ENCODE measurements around the gene TMEM14C.
"Not testable (repeated sequence)": the region's sequence is repeated elsewhere in the genome, so short reads cannot be mapped to it uniquely, and the experiment has no call there.

Gene TMEM14C

DNA sequence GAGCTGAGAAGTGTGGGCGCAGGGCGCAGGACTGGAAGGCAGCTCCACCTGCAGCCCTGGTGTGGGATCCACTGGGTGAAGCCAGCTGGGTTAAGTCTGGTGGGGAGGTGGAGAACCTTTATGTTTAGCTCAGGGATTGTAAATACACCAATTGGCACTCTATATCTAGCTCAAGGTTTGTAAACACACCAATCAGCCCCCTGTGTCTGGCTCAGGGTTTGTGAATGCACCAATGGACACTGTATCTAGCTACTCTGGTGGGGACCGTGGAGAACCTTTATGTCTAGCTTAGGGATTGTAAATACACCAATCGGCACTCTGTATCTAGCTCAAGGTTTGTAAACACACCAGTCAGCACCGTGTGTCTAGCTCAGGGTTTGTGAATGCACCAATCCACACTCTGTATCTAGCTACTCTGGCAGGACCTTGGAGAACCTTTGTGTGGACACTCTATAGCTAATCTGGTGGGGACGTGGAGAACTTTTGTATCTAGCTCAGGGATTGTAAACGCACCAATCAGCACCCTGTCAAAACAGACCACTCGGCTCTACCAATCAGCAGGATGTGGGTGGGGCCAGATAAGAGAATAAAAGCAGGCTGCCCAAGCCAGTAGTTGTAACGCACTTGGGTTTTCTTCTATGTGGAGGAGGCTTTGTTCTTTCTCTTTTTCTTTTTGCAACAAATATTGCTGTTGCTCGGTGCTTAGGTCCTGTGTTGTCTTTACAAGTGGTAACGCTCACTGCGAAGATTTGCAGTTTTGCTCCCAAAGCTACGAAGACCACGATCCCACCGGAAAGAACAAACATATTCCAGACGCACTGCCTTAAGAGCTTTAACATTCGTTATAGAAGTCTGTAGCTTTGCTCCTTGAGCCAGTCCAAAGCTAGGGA is 1.7 kb upstream of the TMEM14C start:
- not testable (repeated sequence) for DNase-seq (ENCODE audit: low spot score)

DNA sequence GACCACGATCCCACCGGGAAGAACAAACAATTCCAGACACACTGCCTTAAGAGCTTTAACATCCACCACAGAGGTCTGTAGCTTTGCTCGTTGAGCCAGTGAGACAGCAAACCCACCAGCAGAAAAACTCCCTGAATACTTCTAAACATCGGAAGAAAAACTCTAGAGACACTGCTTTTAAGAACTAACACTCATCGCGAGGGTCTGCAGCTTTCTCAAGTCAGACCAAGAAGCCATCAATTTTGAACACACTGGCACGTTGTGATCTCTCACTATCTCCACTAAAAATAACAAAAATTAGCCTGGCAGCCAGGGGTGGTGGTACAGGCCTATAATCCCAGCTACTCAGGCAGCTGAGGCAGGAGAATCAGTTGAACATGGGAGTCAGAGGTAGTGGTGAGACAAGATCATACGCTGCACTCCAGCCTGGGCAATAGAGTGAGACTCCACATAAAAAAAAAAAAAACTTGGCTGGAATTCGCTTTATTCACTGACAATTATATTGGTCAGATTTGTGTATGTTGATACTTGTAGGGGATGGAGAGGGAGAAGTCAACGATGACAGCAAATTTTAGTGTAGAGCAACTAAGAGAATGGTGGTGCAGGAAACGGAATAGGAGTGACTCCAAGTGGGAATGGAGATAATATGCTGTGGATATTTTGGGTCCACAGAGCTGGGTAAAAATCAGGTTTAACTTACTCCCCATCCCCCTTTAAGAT is 860 bp upstream of the TMEM14C start:
- no peak for DNase-seq (ENCODE audit: low spot score)

DNA sequence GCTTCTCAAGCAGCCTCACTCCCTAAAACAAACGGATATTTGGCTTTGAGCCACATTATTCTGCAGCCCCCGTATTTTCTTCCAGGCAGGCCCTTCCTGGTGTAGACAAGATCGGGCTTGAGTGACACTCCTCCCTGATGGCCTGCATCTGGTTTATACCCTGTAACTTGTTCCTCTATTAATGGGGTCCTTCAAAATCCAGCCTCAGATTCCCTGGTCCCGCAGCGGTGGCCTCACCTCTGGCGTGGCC is 375 bp upstream of the TMEM14C start:
- no peak for DNase-seq (ENCODE audit: low spot score)

DNA sequence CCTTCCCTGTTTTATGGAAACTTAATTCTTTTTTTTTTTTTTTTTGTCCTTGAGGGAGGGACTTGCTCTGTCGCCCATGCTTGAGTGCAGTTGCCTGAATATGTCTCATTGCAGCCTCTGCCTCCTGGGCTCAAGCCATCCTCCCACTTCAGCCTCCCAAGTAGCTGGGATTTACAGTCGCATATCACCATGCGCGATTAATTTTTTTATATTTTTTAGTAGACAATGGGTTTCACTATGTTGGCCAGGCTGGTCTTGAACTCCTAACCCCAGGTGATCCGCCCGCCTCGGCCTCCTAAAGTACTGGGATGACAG is 654 bp downstream of the TMEM14C start:
- DNase-seq (ENCODE audit: low spot score) = no peak

DNA sequence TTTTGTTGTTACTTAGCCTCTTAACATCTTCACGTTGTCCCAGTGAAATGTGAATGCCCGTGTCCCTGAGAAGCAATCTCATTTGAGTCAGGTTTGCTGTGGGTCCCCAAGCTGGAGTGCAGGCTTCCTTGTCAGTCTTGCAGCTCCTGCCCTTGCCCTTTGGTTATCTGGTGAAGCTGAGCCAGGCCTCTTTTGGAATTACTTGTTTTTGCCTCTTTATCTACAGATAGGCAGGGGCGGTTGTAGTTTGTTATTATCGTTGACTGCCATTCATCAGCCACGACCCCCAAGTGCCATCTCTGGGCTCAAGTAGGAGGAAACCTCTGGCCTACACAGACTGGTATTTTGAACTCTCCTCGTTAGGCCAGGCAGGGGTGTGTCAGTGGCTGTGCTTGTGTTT is 2.2 kb downstream of the TMEM14C start:
- DNase-seq (ENCODE audit: low spot score) = no peak

DNA sequence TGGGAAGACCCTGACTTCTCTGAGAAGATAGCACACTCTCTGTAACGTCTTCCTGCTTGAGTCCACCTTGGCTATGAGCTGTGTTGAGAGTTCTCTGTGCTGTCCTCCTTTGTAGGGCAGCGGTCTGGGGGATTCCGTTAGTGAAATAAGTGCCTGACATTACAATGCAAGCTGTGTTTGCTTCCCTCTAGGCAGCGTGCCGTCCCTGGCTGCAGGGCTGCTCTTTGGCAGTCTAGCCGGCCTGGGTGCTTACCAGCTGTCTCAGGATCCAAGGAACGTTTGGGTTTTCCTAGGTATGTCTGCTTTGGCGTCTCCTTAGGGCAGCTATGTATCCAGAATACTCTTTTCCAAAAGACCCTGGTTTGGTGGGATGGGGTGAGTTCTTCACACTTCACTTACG is 2.8 kb downstream of the TMEM14C start:
- DNase-seq (ENCODE audit: low spot score) = no peak

DNA sequence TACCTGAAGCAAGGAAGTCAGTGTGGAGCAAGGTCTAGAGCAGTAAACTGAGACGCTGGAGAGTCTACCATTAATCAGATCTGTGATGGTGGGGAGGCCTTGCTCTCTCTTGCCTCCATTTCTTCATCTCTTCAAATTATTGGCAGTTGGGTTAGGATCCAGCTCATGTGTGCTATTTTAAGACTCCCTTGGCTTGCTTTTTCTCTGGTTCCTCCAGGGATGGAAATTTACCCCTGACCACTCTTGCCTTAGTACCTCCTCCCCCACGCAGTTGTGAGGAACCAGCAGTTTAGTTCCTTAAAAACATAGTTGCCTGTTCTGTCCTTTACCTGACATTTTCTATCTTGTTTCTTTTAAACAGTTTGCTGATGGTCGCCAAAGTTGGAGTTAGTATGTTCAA is 7.4 kb downstream of the TMEM14C start:
- DNase-seq (ENCODE audit: low spot score) = no peak

DNA sequence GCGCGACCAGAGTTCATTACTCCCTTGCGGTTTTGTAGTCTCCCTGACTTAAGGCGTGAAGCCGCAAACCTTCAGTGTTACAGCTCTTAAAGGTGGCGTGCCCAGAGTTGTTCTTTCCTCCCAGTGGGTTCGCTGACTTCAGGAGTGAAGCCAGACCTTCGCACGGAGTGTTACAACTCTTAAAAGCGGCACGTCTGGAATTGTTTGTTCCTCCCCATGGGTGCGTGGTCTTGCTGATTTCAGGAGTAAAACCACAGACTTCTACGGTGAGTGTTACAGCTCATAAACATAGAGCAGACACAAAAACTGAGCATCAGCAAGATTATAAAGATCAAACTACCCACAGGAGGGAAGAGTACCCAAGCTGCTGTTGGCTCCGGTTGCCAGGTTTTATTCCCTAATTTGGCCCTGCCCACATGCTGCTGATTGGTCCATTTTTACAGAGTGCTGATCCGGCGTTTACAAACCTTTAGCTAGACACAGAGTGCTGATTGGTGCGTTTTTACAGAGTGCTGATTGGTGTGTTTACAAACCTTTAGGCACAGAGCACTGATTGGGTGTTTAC is 10.4 kb downstream of the TMEM14C start:
- no peak for DNase-seq (ENCODE audit: low spot score)

DNA sequence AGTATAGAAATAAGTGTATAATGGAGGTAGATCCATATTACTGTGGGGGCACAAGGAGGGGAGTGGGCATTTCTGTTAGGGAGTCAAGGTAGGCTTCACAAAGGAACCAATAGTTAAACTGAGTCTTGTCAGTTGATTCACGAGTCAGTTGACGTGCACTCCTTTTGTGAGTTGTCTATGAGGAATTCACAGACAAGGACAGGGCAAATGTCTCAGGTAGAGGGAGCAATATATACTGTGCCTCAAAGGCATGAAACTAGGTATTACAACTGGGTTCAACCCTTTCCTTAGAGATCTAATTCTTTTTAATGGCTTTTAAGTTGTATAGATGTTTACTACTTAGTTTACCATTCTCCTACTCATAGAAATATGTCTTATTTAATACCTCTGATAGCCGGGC is 11.0 kb downstream of the TMEM14C start:
- no peak for DNase-seq (ENCODE audit: low spot score)

DNA sequence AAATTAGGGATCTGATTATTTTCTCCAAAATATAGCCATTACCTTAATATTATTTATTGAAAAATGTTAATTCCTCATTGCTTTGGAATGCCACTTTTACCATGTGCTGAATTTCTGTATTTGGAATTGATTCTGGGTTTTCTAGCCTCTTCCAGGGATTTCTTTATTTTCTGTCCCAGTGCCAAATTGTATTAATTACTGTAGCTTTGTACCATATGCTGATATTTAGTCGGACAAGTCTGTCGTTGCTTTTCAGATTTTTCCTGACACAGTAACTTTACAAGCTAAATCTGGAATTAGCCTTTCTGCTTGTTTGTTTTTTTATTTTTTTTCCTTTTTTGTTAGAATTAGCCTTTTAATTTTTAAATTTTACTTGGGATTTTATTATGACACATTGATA is 13.9 kb downstream of the TMEM14C start:
- DNase-seq (ENCODE audit: low spot score) = no peak

DNA sequence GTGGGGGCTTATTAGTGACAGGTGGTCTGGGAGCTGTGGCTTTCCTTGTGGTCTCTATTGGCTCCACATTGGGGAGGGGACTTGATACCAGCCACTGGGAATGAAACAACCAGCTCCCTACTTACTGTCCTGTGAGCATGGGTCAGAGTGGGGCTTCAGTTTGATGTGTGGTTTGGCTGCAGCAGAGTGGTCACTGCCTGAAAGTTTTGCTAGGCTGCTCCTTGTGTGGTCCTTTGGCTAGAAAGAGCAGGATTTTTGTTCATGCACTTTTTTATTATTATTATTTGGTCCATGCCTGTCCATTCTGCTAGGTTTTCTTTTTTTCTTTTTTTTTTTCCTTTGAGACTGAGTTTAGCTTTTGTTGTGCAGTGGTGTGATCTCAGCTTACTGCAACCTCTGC is 17.2 kb downstream of the TMEM14C start:
- no peak for DNase-seq (ENCODE audit: low spot score)

DNA sequence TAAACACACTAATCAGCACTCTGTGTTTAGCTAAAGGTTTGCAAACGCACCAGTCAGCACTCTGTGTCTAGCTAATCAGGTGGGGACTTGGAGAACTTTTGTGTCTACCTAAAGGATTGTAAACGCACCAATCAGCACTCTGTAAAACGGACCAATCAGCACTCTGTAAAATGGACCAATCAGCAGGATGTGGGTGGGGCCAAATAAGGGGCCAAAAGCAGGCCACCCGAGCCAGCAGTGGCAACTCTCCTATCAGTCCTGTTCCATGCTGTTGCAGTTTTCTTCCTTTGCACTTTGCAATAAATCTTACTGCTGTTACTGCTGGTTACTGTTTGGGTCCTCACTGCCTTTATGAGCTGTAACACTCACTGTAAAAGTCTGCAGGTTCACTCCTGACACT is 18.8 kb downstream of the TMEM14C start:
- DNase-seq (ENCODE audit: low spot score) = not testable (repeated sequence)

DNA sequence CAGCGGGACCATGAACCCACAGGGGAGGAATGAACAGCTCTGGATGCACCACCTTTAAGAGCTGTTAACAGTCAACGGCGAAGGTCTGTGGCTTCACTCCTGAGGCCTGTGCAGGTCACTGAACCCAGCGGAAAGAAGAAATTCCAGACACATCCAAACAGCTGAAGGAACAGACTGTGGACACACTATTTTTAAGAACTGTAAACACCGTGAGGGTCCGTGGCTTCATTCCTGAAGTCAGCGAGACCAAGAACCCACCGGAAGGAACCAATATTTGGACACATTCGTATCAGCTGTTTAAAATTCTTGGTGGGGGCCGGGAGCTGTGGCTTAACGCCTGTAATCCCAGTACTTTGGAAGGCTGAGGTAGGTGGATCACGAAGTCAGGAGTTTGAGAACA is 19.4 kb downstream of the TMEM14C start:
- no peak for DNase-seq (ENCODE audit: low spot score)

DNA sequence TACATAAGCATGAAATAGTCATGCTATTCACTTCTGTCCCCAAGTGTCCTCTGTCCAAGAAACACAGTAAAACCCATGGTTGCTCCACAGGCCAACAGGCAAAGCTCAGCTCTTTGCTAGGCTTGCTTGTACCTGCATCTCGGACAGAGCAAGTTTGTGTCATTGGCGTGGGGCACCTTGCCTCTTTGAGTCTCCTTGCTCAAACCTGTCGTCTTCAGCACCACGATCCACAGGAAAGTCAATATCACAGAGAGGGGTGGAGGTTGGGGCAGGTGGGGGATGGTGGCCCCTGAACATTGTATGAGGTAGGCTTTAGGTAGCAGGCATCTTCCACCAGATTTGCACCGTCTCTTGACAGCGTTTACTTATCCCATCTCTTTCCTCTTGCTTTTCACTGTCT is 20.6 kb downstream of the TMEM14C start:
- no peak for DNase-seq (ENCODE audit: low spot score)

DNA sequence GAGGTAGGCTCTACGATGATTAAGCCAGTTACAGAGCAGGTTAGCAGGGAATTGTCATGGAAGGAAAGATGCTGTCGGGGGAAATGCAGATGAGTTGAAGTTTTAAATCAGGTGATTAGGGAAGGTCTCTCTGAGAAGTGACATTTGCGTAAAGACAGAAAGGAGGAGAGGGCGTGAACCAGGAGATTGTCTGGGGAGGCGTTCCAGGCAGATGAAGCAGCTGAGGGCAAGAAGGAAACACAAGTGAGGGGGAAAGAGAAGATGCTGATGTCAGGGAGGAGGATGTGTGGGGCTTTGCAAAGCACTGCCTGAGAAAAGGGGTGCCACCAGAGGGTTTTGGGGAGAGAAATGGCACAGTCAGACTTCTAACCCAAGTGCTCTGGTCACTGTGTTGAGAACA is 22.2 kb downstream of the TMEM14C start:
- no peak for DNase-seq (ENCODE audit: low spot score)

DNA sequence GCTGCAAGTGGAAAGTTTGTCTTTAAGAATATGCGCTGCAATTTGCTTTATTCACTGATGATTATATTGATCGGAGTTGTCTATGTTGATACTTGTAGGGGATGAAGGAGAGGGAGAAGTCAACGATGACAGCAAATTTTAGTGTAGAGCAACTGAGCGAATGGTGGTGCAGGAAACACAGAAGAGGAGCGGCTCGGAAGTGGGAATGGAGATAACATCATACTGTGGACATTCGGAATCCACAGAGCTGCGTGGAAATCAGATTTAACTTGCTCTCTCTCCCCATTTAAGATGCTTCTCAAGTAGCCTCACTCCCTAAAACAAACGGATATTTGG is 24.0 kb downstream of the TMEM14C start:
- DNase-seq (ENCODE audit: low spot score) = no peak

DNA sequence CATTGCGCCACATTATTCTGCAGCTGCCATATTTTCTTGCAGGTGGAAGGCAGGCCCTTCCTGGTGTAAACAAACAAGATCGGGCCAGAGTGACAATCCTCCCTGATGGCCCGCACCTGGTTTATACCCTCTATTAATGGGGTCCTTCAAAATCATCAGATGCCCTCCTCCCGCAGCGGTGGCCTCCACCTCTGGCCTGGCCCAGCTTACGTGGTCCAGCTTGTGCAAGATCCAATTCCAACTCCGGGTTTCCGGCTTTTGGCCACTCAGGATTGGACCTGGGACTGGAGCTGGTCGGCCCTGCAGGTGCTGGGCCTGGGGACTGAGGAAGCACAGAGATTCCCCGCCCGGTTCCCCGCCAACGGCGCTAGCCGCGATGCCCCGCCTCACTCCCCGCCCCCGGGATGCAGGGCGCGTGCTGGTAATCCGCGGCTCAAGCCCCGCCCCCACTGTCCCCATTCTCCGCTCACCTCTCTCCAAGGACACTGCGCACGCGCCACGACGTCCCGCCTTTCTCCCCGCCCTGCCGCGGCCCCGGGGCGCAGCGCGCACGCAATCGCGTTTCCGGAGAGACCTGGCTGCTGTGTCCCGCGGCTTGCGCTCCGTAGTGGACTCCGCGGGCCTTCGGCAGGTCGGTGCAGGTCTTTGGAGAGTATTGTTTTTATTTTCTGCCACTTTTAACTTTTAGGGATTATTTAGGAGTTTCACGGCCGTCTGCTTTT is 24.5 kb downstream of the TMEM14C start, which contains the start of gene TMEM14B:
TMEM14B (plus strand) TSS at position 555 of the 722 bp plus-strand sequence. CDS start 1,441 bp downstream, outside the sequence.
- peak; percentile 95 for DNase-seq (ENCODE audit: low spot score)

DNA sequence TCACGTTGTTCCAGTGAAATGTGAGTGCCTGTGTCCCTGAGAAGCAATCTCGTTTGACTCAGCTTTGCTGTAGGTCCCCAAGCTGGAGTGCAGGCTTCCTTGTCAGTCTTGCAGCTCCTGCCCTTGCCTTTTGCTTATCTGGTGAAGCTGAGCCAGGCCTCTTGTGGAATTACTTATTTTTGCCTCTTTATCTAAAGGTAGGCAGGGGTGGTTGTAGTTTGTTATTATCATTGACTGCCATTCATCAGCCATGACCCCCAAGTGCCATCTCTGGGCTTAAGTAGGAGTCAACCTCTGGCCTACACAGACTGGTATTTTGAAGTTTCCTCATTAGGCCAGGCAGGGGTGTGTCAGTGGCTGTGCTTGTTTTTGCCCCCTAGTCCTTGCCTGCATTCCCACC is 26.9 kb downstream of the TMEM14C start:
- DNase-seq (ENCODE audit: low spot score) = no peak

DNA sequence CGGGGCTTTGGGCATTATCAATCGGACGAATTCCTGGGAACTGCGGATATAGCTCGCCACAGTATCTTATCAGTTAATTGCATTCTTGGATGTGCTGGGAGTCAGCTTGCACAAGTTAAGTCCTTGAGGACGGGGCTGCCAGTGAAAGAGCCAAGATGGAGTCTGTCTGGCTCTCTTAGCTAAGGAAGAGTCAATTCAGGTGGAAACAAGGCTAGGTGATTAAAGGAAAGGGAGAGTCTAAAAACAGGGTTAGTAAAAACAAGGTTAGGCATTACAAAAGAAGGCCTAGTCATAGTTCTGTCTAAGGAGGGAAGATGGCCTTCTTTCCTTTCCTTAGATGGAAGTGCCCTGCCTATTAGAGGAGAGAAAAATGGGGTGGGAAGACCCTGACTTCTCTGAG is 27.7 kb downstream of the TMEM14C start:
- not testable (repeated sequence) for DNase-seq (ENCODE audit: low spot score)

DNA sequence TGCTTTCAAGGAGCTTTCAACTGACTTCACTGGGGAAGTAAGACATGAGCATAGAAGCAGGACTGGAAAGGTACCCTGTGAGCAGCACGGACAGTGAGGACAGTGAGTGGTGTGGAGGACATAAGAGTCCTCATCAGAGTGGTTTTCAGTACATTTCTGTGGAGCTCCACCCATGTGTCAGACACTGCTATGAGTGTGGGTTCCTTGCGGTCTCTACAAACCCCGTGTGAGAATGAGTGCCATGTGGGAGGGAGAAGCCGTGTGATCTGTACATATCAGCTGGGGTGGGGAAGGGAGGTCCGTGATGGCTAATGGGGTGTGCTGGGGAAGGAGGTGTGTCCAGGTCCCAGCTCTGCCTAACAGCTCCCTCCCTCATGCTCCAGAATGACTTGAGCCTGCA is 28.9 kb downstream of the TMEM14C start:
- DNase-seq (ENCODE audit: low spot score) = not testable (repeated sequence)

DNA sequence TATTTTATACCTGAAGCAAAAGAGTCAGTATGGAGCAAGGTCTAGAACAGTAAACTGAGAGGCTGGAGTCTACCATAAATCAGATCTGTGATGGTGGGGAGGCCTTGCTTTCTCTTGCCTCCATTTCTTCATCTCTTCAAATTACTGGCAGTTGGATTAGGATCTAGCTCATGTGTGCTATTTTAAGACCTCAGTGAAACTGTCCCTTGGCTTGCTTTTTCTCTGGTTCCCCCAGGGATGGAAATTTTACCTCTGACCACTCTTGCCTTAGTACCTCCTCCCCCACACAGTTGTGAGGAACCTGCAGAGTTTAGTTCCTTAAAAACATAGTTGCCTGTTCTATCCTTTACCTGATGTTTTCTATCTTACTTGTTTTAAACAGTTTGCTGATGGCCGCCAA is 33.2 kb downstream of the TMEM14C start:
- no peak for DNase-seq (ENCODE audit: low spot score)

DNA sequence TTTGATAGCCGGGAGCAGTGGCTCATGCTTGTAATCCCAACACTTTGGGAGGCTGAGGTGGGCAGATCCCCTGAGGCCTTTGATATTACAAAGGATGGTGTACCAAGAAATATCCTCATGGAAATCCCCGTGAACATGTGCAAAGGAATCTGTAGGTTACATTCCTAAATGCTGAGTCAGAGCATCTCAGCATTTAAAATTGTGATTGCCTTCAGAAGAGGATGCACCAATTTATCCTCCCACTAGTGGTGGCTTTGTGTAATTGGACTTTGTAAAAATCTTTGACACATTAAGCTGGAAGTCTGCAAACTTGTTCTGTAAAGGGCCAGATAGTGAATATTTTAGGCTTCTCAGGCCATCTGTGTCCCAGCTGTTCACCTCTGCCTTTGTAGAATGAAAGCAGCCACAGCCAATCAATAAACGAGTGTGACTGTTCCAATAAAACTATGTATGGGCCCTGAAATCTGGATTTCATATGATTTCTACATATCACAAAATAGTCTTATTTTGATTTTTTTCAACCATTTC is 36.5 kb downstream of the TMEM14C start:
- DNase-seq (ENCODE audit: low spot score) = peak; percentile 16

Data from SK-N-DZ (cell line).